HepG2 (cell line): ENCODE measurements around the gene GATB. TPM values are rescaled to one million over a fixed set of nuclear protein-coding genes. Genes with fewer than 3 reads are reported as not detected.

ENCODE experiments used
- ATAC-seq: fragments of 200-7000 bp; cut with Tn5 transposase; 3 replicates; pipeline ENCODE4 v1.9.1; 2020; ENCODE audit warnings: mild to moderate bottlenecking, moderate library complexity
- BruUV-seq: library from RNA; stranded (reverse); fragments of 400-500 nt; replicated peaks from 2 replicates; lab custom pipeline; 2021; lab: Mats Ljungman, UMichigan
- CTCF ChIA-PET: fragments of 300-600 bp; formaldehyde crosslinking; extraction: SDS; loops from one replicate; lab custom pipeline; 2021; ENCODE audit warnings: low total read pairs, inconsistent platforms, low intra/inter-chr PET ratio; lab: Yijun Ruan, JAX
- POLR2A ChIA-PET: fragments of 350-600 bp; sonication (Branson Sonifier 250); formaldehyde crosslinking; loops from one replicate; lab custom pipeline; 2020; ENCODE audit warnings: antibody characterized with exemption, inconsistent platforms; lab: Yijun Ruan, JAX
- DNase-seq: peaks from one replicate; pipeline ENCODE4 v3.0.0-alpha.2; 2015; ENCODE audit warnings: low spot score
- FAIRE-seq: peaks from 3 replicates; lab custom pipeline; 2011; peaks lifted over from hg19 to GRCh38; lab: Jason Lieb, UNC
- H2AFZ ChIP-seq: one replicate; pipeline ENCODE4 v1.6.1; 2011; ENCODE audit warnings: low read length, inconsistent platforms
- H3K27ac ChIP-seq: fragments of 300-600 bp; 3 replicates; pipeline ENCODE4 v1.8.0; 2011; ENCODE audit warnings: mixed run types, mild to moderate bottlenecking, mixed read lengths, low read length, inconsistent platforms; ENCODE audit not compliant: insufficient read depth; ENCODE audit errors: extremely low read length
- H3K27me3 ChIP-seq, 2 experiments: fragments of 200-600 bp in 1 of 2; 2 replicates in 1 of 2; 3 replicates in 1 of 2; pipeline versions ENCODE4 v1.6.0 to v1.8.0; 2011; ENCODE audit warnings: low read length in 2 of 2, mild to moderate bottlenecking in 2 of 2, moderate library complexity in 2 of 2, inconsistent platforms in 1 of 2; ENCODE audit not compliant: insufficient read depth in 2 of 2, control insufficient read depth in 1 of 2
- H3K36me3 ChIP-seq, 2 experiments: fragments of 200-600 bp in 1 of 2; replicated peaks in 1 of 2; 2 replicates in 1 of 2; 3 replicates in 1 of 2; pipeline versions ENCODE4 v1.5.1 to v1.8.0; 2011; ENCODE audit warnings: low read length in 2 of 2, inconsistent platforms in 1 of 2; ENCODE audit not compliant: insufficient read depth in 2 of 2, control insufficient read depth in 1 of 2
- H3K4me1 ChIP-seq: 2 replicates; pipeline ENCODE4 v1.5.1; 2012; ENCODE audit warnings: low read length, inconsistent platforms; ENCODE audit not compliant: insufficient read depth
- H3K4me2 ChIP-seq: 2 replicates; pipeline ENCODE4 v1.6.0; 2011; ENCODE audit warnings: low read depth, low read length, inconsistent platforms
- H3K4me3 ChIP-seq, 3 experiments: fragments of 200-600 bp in 1 of 3; sonication (generic), shearing (Covaris generic) in 1 of 3; replicated peaks in 1 of 3; 2 replicates each; pipeline ENCODE4 v1.5.1; 2011 to 2016; ENCODE audit warnings: low read length in 3 of 3, inconsistent platforms in 2 of 3, low read depth in 2 of 3, mild to moderate bottlenecking in 2 of 3, control low read depth in 1 of 3, mixed read lengths in 1 of 3; ENCODE audit not compliant: insufficient read depth in 1 of 3
- H3K79me2 ChIP-seq: one replicate; pipeline ENCODE4 v1.6.1; 2011; ENCODE audit warnings: low read length, inconsistent platforms; ENCODE audit not compliant: insufficient read depth
- H3K9ac ChIP-seq: 2 replicates; pipeline ENCODE4 v1.6.0; 2011; ENCODE audit warnings: mild to moderate bottlenecking, low read depth, low read length, inconsistent platforms; ENCODE audit not compliant: insufficient read depth
- H3K9me3 ChIP-seq: 2 replicates; pipeline ENCODE4 v1.5.1; 2012; ENCODE audit warnings: mild to moderate bottlenecking, low read length
- H4K20me1 ChIP-seq: 2 replicates; pipeline ENCODE4 v1.6.0; 2011; ENCODE audit warnings: inconsistent platforms, mild to moderate bottlenecking, low read length, moderate library complexity; ENCODE audit not compliant: insufficient read depth
- ARID5B ChIP-seq: IDR thresholded peaks from 2 replicates; pipeline ENCODE4 v1.4.0; 2020; ENCODE audit warnings: mild to moderate bottlenecking, missing genetic modification reagents
- ATF7 ChIP-seq, 2 experiments: fragments of 450-650 bp in 1 of 2; sonication (generic) in 1 of 2; formaldehyde crosslinking in 1 of 2; IDR thresholded peaks; 2 replicates each; pipeline versions ENCODE4 v1.4.0 to v1.6.1; 2016 to 2020; ENCODE audit warnings: antibody characterized with exemption in 1 of 2, mild to moderate bottlenecking in 1 of 2, missing genetic modification reagents in 1 of 2
- FOSL2 ChIP-seq: sonication (generic); formaldehyde crosslinking; IDR thresholded peaks from 2 replicates; pipeline ENCODE4 v1.4.0; 2020; ENCODE audit warnings: missing genetic modification reagents
- NCOA1 ChIP-seq: sonication (generic); formaldehyde crosslinking; IDR thresholded peaks from 2 replicates; pipeline ENCODE4 v1.9.0; 2021; ENCODE audit warnings: missing genetic modification reagents
- RCOR2 ChIP-seq: IDR thresholded peaks from 2 replicates; pipeline ENCODE4 v1.6.1; 2016; ENCODE audit warnings: missing biosample characterization, missing genetic modification reagents
- RFX3 ChIP-seq: IDR thresholded peaks from 2 replicates; pipeline ENCODE4 v1.6.1; 2016; ENCODE audit warnings: missing biosample characterization, missing genetic modification reagents
- RFXANK ChIP-seq: IDR thresholded peaks from 2 replicates; pipeline ENCODE4 v1.6.1; 2016
- U2AF1 ChIP-seq: fragments of 200-400 bp; formaldehyde crosslinking; optimal IDR thresholded peaks from 2 replicates; pipeline ENCODE3; 2017; ENCODE audit warnings: mild to moderate bottlenecking, low read depth, low read length
- WIZ ChIP-seq: sonication (generic); formaldehyde crosslinking; IDR thresholded peaks from 2 replicates; pipeline ENCODE4 v1.5.1; 2020; ENCODE audit warnings: mild to moderate bottlenecking, missing genetic modification reagents
- ZBTB14 ChIP-seq: sonication (generic); formaldehyde crosslinking; IDR thresholded peaks from 2 replicates; pipeline ENCODE4 v1.4.0; 2020; ENCODE audit warnings: missing genetic modification reagents
- ZBTB21 ChIP-seq: sonication (generic); formaldehyde crosslinking; IDR thresholded peaks from 2 replicates; pipeline ENCODE4 v1.4.0; 2020; ENCODE audit warnings: missing genetic modification reagents
- ZFAT ChIP-seq: sonication (generic); formaldehyde crosslinking; conservative IDR thresholded peaks from 2 replicates; pipeline ENCODE4 v1.8.1; 2023; ENCODE audit warnings: missing genetic modification reagents, inconsistent platforms
- ZNF326 ChIP-seq: sonication (generic); formaldehyde crosslinking; IDR thresholded peaks from 2 replicates; pipeline ENCODE4 v1.4.0; 2020; ENCODE audit warnings: missing genetic modification reagents, borderline replicate concordance
- ZNF652 ChIP-seq: IDR thresholded peaks from 2 replicates; pipeline ENCODE4 v1.6.1; 2016; ENCODE audit warnings: low read depth, borderline replicate concordance
- ZNF670 ChIP-seq: sonication (generic); formaldehyde crosslinking; IDR thresholded peaks from 2 replicates; pipeline ENCODE4 v1.8.0; 2022; ENCODE audit warnings: mild to moderate bottlenecking, missing genetic modification reagents, borderline replicate concordance
- WGBS: methylation state at CpG from one replicate; pipeline ENCODE4 v1.1.6; 2017; ENCODE audit warnings: low lambda C conversion rate; 5-methylcytosine and 5-hydroxymethylcytosine counted together
- in situ Hi-C: cut with HindIII; loops from 2 replicates; pipeline ENCODE4 v1.10.0; 2017; ENCODE audit warnings: low pct_unique_long_range_greater_than_20kb; ENCODE audit not compliant: extremely low pct_ligation_motif_present
- intact Hi-C: fragments of 100-400 bp; cut with micrococcal nuclease; formaldehyde crosslinking; loops from one replicate; pipeline ENCODE4 v1.10.0; 2022; ENCODE audit not compliant: unreplicated experiment
- polyA plus RNA-seq, 8 experiments: library from polyadenylated mRNA; depleted of rRNA in 3 of 8; stranded (reverse) in 7 of 8; unstranded in 1 of 8; fragments of >200 nt; fragmentation: Illumina TruSeq in 4 of 8; extraction: Trizol in 4 of 8; gene quantifications; 2 replicates each; pipeline versions ENCODE4 v1.2.1 to v1.2.3, GENCODE V29; 2011 to 2016; ENCODE audit warnings: low read depth in 4 of 8, missing spikeins in 1 of 8, mixed read lengths in 1 of 8; ENCODE audit not compliant: insufficient read depth in 1 of 8
- total RNA-seq, 5 experiments: library from RNA; depleted of rRNA; stranded (reverse); fragments of >200 nt; fragmentation: Illumina TruSeq; extraction: Trizol; gene quantifications; 2 replicates each; pipeline ENCODE4 v1.2.3, GENCODE V29; 2016; ENCODE audit warnings: low read depth in 1 of 5

The GATB gene
- total and polyA plus RNA-seq, 2 of the 13 experiments (the other 11 are each of a cell fraction or from before 2014, with no cell fraction given), result 32.3 to 32.4 TPM

- no peak for TF ChIP-seq RFXANK (CRISPR knock-in tag)
- no peak for TF ChIP-seq U2AF1
Measured at GRCh38 chr4:151745481-151746231, 15.2 kb downstream of the GATB start (continued).

GRCh38 chr4:151744614-151745013, 16.2 kb downstream of the GATB start:
- no peak overlapping the region for H3K9ac ChIP-seq
- TF ChIP-seq ATF7 (IDR thresholded peaks at IDR 0.05) (peak; percentile 13; the same call in 1 of the 2 replicates), ATF7 (CRISPR knock-in tag; IDR thresholded peaks at IDR 0.05) (no peak), NCOA1 (CRISPR knock-in tag) (no peak), ZFAT (CRISPR knock-in tag) (no peak), ZNF326 (no peak), RFX3 (CRISPR knock-in tag) (no peak), ZNF652 (CRISPR knock-in tag) (peak; percentile 60; the same call in 1 of the 2 replicates), ZBTB14 (CRISPR knock-in tag) (no peak), FOSL2 (peak; percentile 69), RCOR2 (no peak), ARID5B (no peak), ZBTB21 (CRISPR knock-in tag) (0 out of 2 replicates have a peak, but pooled peaks have one; percentile 57), ZNF670 (CRISPR knock-in tag) (no peak), WIZ (CRISPR knock-in tag) (no peak)

More at GRCh38 chr4:151744614-151745013, 16.2 kb downstream of the GATB start:
- DNase-seq (peak; percentile 66), ATAC-seq (no peak), FAIRE-seq (no peak)
- no peak overlapping the region for H2AFZ ChIP-seq
- no peak overlapping the region for H3K27ac ChIP-seq
- peaks cover 1 to 6% of the 10 kb centered on the region in 2 experiments; a peak in 2 of 5 replicates for H3K36me3 ChIP-seq
- no peaks in the 10 kb centered on the region for H4K20me1 ChIP-seq
- WGBS, result 58% methylated on average over 1 of the region's 1 CpG
- H3K9me3 ChIP-seq, result no peaks in the 10 kb centered on the region
- no peaks in the 10 kb centered on the region for H3K79me2 ChIP-seq
- no peak overlapping the region for H3K4me3 ChIP-seq
- H3K4me2 ChIP-seq, result no peak overlapping the region
- CTCF ChIA-PET, result no interaction called here
- in situ Hi-C loops, result no loop called here
- no peaks in the 10 kb centered on the region for H3K27me3 ChIP-seq
- intact Hi-C loops, result no loop called here
- BruUV-seq, result no TSS peak
- POLR2A ChIA-PET, result no interaction called here
- H3K4me1 ChIP-seq, result peaks cover 10% of the 10 kb centered on the region; the same call in 1 of the 2 replicates
